Measurements from ENCODE around the gene SYNDIG1. TPM values are rescaled to one million over a fixed set of nuclear protein-coding genes. Genes with fewer than 3 reads are reported as not detected.
"Not testable (repeated sequence)": the region's sequence is repeated elsewhere in the genome, so short reads cannot be mapped to it uniquely, and the experiment has no call there.

The SYNDIG1 gene
- total RNA-seq, 6 experiments from 2014 or later = 0.14 to 0.31 TPM; not detected in 4

- Mint-ChIP-seq H3K27ac (no peak overlapping the region), H3K27me3 (ENCODE audit: insufficient read depth) (peaks cover 29% of the 10 kb centered on the region), H3K4me1 (ENCODE audit: low read depth) (no peaks in the 10 kb centered on the region; the same call in 1 of the 2 replicates), H3K36me3 (ENCODE audit: low read depth) (no peaks in the 10 kb centered on the region), H3K4me3 (no peak overlapping the region), H3K9me3 (no peaks in the 10 kb centered on the region)
- no peak for DNase-seq
- TF ChIP-seq CTCF (IDR thresholded peaks at IDR 0.05) = no peak
Measured at GRCh38 chr20:24619212-24619611, 149.8 kb downstream of the SYNDIG1 start.

GRCh38 chr20:24620937-24621519, 151.6 kb downstream of the SYNDIG1 start:
- Mint-ChIP-seq H3K27ac (no peak overlapping the region), H3K36me3 (ENCODE audit: low read depth) (no peaks in the 10 kb centered on the region)

GRCh38 chr20:24622856-24623255, 153.4 kb downstream of the SYNDIG1 start:
- Mint-ChIP-seq H3K27ac (no peak overlapping the region), H3K27me3 (ENCODE audit: insufficient read depth) (peaks cover 12% of the 10 kb centered on the region), H3K4me3 (no peak overlapping the region), H3K9me3 (no peaks in the 10 kb centered on the region), H3K4me1 (ENCODE audit: low read depth) (no peaks in the 10 kb centered on the region; the same call in 1 of the 2 replicates), H3K36me3 (ENCODE audit: low read depth) (no peaks in the 10 kb centered on the region)
- no peak for DNase-seq
- no peak for TF ChIP-seq CTCF (IDR thresholded peaks at IDR 0.05)

More at GRCh38 chr20:24620937-24621519, 151.6 kb downstream of the SYNDIG1 start:
- Mint-ChIP-seq H3K4me1 (ENCODE audit: low read depth) (no peaks in the 10 kb centered on the region; the same call in 1 of the 2 replicates), H3K27me3 (ENCODE audit: insufficient read depth) (peaks cover 21% of the 10 kb centered on the region), H3K4me3 (no peak overlapping the region), H3K9me3 (no peaks in the 10 kb centered on the region)
- no peak for DNase-seq
- TF ChIP-seq CTCF (IDR thresholded peaks at IDR 0.05) = no peak

- not testable (repeated sequence) for DNase-seq; H3K4me3 Mint-ChIP-seq; H3K9me3 Mint-ChIP-seq; H3K4me1 Mint-ChIP-seq (ENCODE audit: low read depth); H3K27ac Mint-ChIP-seq; H3K27me3 Mint-ChIP-seq (ENCODE audit: insufficient read depth); H3K36me3 Mint-ChIP-seq (ENCODE audit: low read depth)
Measured at GRCh38 chr20:24626141-24626540, 156.7 kb downstream of the SYNDIG1 start.

GRCh38 chr20:24627291-24627690, 157.9 kb downstream of the SYNDIG1 start:
- H3K9me3 Mint-ChIP-seq = no peaks in the 10 kb centered on the region
- H3K4me3 Mint-ChIP-seq = no peak overlapping the region
- TF ChIP-seq CTCF (IDR thresholded peaks at IDR 0.05) = no peak
- H3K27me3 Mint-ChIP-seq (ENCODE audit: insufficient read depth) = peaks cover 1% of the 10 kb centered on the region
- H3K27ac Mint-ChIP-seq = no peak overlapping the region
- no peak for DNase-seq
- H3K36me3 Mint-ChIP-seq (ENCODE audit: low read depth) = no peaks in the 10 kb centered on the region
- H3K4me1 Mint-ChIP-seq (ENCODE audit: low read depth) = no peaks in the 10 kb centered on the region; the same call in 1 of the 2 replicates

- Mint-ChIP-seq H3K27me3 (ENCODE audit: insufficient read depth) (no peaks in the 10 kb centered on the region; the same call in none of the 2 replicates), H3K9me3 (no peaks in the 10 kb centered on the region)
Measured at GRCh38 chr20:24627926-24628325, 158.5 kb downstream of the SYNDIG1 start.

More at GRCh38 chr20:24627926-24628325, 158.5 kb downstream of the SYNDIG1 start:
- no peaks in the 10 kb centered on the region for H3K36me3 Mint-ChIP-seq (ENCODE audit: low read depth)
- H3K27ac Mint-ChIP-seq = no peak overlapping the region
- no peak overlapping the region for H3K4me3 Mint-ChIP-seq
- DNase-seq = no peak
- peaks cover 5% of the 10 kb centered on the region; the same call in 1 of the 2 replicates for H3K4me1 Mint-ChIP-seq (ENCODE audit: low read depth)
- no peak for TF ChIP-seq CTCF (IDR thresholded peaks at IDR 0.05)
